OCI-LY7 (cell line): ENCODE measurements around the gene MCF2L2. TPM values are rescaled to one million over a fixed set of nuclear protein-coding genes. Genes with fewer than 3 reads are reported as not detected.

ENCODE experiments used
- BruUV-seq: library from RNA; stranded (reverse); fragments of 400-500 nt; replicated peaks from 2 replicates; lab custom pipeline; 2021; lab: Mats Ljungman, UMichigan
- CTCF ChIA-PET: fragments of 300-600 bp; sonication (Branson Sonifier 250); formaldehyde crosslinking; loops from one replicate; lab custom pipeline; 2022; ENCODE audit warnings: antibody characterized with exemption; ENCODE audit not compliant: unreplicated experiment; lab: Charles Lee
- POLR2A ChIA-PET: fragments of 300-600 bp; sonication (Branson Sonifier 250); formaldehyde crosslinking; loops from one replicate; lab custom pipeline; 2022; ENCODE audit warnings: antibody characterized with exemption; lab: Charles Lee
- DNase-seq: peaks from one replicate; pipeline ENCODE4 v3.0.0-alpha.2; 2015; ENCODE audit warnings: low spot score
- H2AFZ ChIP-seq: fragments of 200-600 bp; sonication (generic), shearing (Covaris generic); 2 replicates; pipeline ENCODE4 v1.6.1; 2014; ENCODE audit warnings: mild to moderate bottlenecking, antibody characterized with exemption, low read length, moderate library complexity
- H3K27ac ChIP-seq: fragments of 200-600 bp; sonication (generic); 2 replicates; pipeline ENCODE4 v1.5.1; 2014; ENCODE audit warnings: mixed run types, low read depth, mild to moderate bottlenecking, moderate library complexity, low read length, inconsistent platforms; ENCODE audit not compliant: poor library complexity, severe bottlenecking
- H3K36me3 ChIP-seq: fragments of 200-600 bp; sonication (generic); 2 replicates; pipeline ENCODE4 v1.6.1; 2014; ENCODE audit warnings: mild to moderate bottlenecking, antibody characterized with exemption, low read length, moderate library complexity, mixed read lengths; ENCODE audit not compliant: insufficient read depth
- H3K4me1 ChIP-seq: fragments of 200-600 bp; sonication (generic); 2 replicates; pipeline ENCODE4 v1.5.1; 2014; ENCODE audit warnings: mild to moderate bottlenecking, low read length; ENCODE audit not compliant: insufficient read depth, poor library complexity, severe bottlenecking
- H3K4me2 ChIP-seq: fragments of 200-600 bp; sonication (generic); 2 replicates; pipeline ENCODE4 v1.6.1; 2014; ENCODE audit warnings: mild to moderate bottlenecking, low read length
- H3K4me3 ChIP-seq: fragments of 200-600 bp; sonication (generic); 2 replicates; pipeline ENCODE4 v1.5.1; 2014; ENCODE audit warnings: mild to moderate bottlenecking, low read depth, low read length; ENCODE audit not compliant: poor library complexity, severe bottlenecking
- H3K79me2 ChIP-seq: fragments of 200-600 bp; sonication (generic); 2 replicates; pipeline ENCODE4 v1.6.1; 2016; ENCODE audit warnings: low read depth, mild to moderate bottlenecking, low read length, moderate library complexity, mixed read lengths; ENCODE audit not compliant: insufficient read depth
- H3K9me2 ChIP-seq: fragments of 200-600 bp; sonication (generic); 2 replicates; pipeline ENCODE4 v1.6.1; 2016; ENCODE audit warnings: mild to moderate bottlenecking, low read length, mixed read lengths; ENCODE audit not compliant: insufficient read depth
- H3K9me3 ChIP-seq: fragments of 200-600 bp; sonication (generic); 2 replicates; pipeline ENCODE4 v1.6.1; 2014; ENCODE audit warnings: mild to moderate bottlenecking, mixed run types, low read length, mixed read lengths
- H4K20me1 ChIP-seq: fragments of 200-600 bp; sonication (generic); 2 replicates; pipeline ENCODE4 v1.6.1; 2014; ENCODE audit warnings: mild to moderate bottlenecking, antibody characterized with exemption, low read length, moderate library complexity, mixed read lengths; ENCODE audit not compliant: insufficient read depth
- CTCF ChIP-seq: fragments of 200-600 bp; sonication (generic); conservative IDR thresholded peaks from 2 replicates; pipeline ENCODE4 v1.5.1; 2014; ENCODE audit warnings: mild to moderate bottlenecking, antibody characterized with exemption, low read length, moderate library complexity, mixed read lengths
- EZH2phosphoT487 ChIP-seq: fragments of 200-600 bp; sonication (generic); IDR thresholded peaks from 2 replicates; pipeline ENCODE4 v1.6.1; 2018; ENCODE audit warnings: low read depth, borderline replicate concordance, mild to moderate bottlenecking, mixed run types, antibody characterized with exemption, low read length, moderate library complexity, mixed read lengths
- intact Hi-C: fragments of 100-400 bp; cut with micrococcal nuclease; formaldehyde crosslinking; loops from one replicate; pipeline ENCODE4 v1.10.0; 2022; ENCODE audit not compliant: unreplicated experiment
- total RNA-seq, 2 experiments: library from RNA; depleted of rRNA in 1 of 2; stranded (reverse); fragments of >200 nt in 1 of 2; shearing (Covaris generic) in 1 of 2; gene quantifications; 2 replicates each; pipeline ENCODE4 v1.2.3, GENCODE V29; 2014 to 2022

Gene MCF2L2
- total RNA-seq, 2 experiments from 2014 or later: 6.6 to 8.0 TPM

- Histone ChIP-seq H3K4me1 (no peaks in the 10 kb centered on the region), H3K9me3 (no peaks in the 10 kb centered on the region), H3K36me3 (no peaks in the 10 kb centered on the region), H3K27ac (no peak overlapping the region), H3K4me3 (no peak overlapping the region), H4K20me1 (no peaks in the 10 kb centered on the region), H3K79me2 (no peaks in the 10 kb centered on the region), H3K9me2 (no peaks in the 10 kb centered on the region), H2AFZ (no peak overlapping the region), H3K4me2 (no peak overlapping the region)
- POLR2A ChIA-PET: interaction anchor here (0.6 to 0.8 kb wide), 2 partner anchors 11 to 13 kb away, joined by 3 read pairs; no protein-coding TSS in a partner anchor
- CTCF ChIA-PET: no interaction called here
- intact Hi-C loops: no loop called here
- TF ChIP-seq CTCF (no peak), EZH2phosphoT487 (no peak)
- no TSS peak for BruUV-seq
- DNase-seq: no peak
Observed at GRCh38 chr3:183342824-183343223, 85.6 kb downstream of the MCF2L2 start.

GRCh38 chr3:183341545-183342288 lies 86.7 kb downstream of the MCF2L2 start:
- no peaks in the 10 kb centered on the region for H3K79me2 ChIP-seq
- H3K27ac ChIP-seq: no peak overlapping the region
- no peak overlapping the region for H3K4me3 ChIP-seq
- no peaks in the 10 kb centered on the region for H3K4me1 ChIP-seq
- no peak overlapping the region for H3K4me2 ChIP-seq
- BruUV-seq: no TSS peak
- POLR2A ChIA-PET: interaction anchor here (0.7 kb wide), 1 partner anchor 1106 kb away, joined by 3 read pairs; no protein-coding TSS in a partner anchor
- TF ChIP-seq CTCF (0 out of 2 replicates have a peak, but pooled peaks have one; percentile 2), EZH2phosphoT487 (no peak)
- no peaks in the 10 kb centered on the region for H3K9me3 ChIP-seq
- no peaks in the 10 kb centered on the region for H3K36me3 ChIP-seq
- no peak overlapping the region for H2AFZ ChIP-seq
- intact Hi-C loops: no loop called here
- H4K20me1 ChIP-seq: no peaks in the 10 kb centered on the region
- CTCF ChIA-PET: no interaction called here
- H3K9me2 ChIP-seq: no peaks in the 10 kb centered on the region
- DNase-seq: no peak

GRCh38 chr3:183340222-183340621 lies 88.2 kb downstream of the MCF2L2 start:
- POLR2A ChIA-PET: no interaction called here
- Histone ChIP-seq H3K79me2 (no peaks in the 10 kb centered on the region), H2AFZ (no peak overlapping the region), H3K4me1 (no peaks in the 10 kb centered on the region), H3K9me2 (no peaks in the 10 kb centered on the region), H3K9me3 (no peaks in the 10 kb centered on the region), H3K4me2 (no peak overlapping the region), H3K36me3 (no peaks in the 10 kb centered on the region), H3K27ac (no peak overlapping the region), H4K20me1 (no peaks in the 10 kb centered on the region), H3K4me3 (no peak overlapping the region)
- no peak for DNase-seq
- intact Hi-C loops: no loop called here
- no TSS peak for BruUV-seq
- no peak for TF ChIP-seq EZH2phosphoT487
- TF ChIP-seq CTCF: no peak
- CTCF ChIA-PET: no interaction called here
